Adipose tissue (tissue), 3 donors: ENCODE measurements around the gene FNDC3B. TPM values are rescaled to one million over a fixed set of nuclear protein-coding genes. Genes with fewer than 3 reads are reported as not detected.

ENCODE experiments used
- H3K27ac ChIP-seq: one replicate; pipeline ENCODE4 v1.5.1; 2013; ENCODE audit warnings: low read depth, low read length
- WGBS, 3 donors: extraction: QIAGEN DNeasy Blood & Tissue Kit; methylation state at CpG; one replicate each; pipeline ENCODE4 v1.1.7; 2013; 5-methylcytosine and 5-hydroxymethylcytosine counted together
- polyA plus RNA-seq, 3 donors: library from polyadenylated mRNA; stranded (reverse); fragments of 200-250 nt; gene quantifications; one replicate each; pipeline ENCODE4 v1.2.3, GENCODE V29; 2013
- donor health status: healthy with polysubstance abuse.
- donor health status: Bipolar disorder and iron deficiency.
- donor health status: healthy.

FNDC3B gene
- polyA plus RNA-seq, 3 donors: 12.9 to 31.8 (median 29.6) TPM

GRCh38 chr3:172286548-172287148, 247.3 kb downstream of the FNDC3B start:
- H3K27ac ChIP-seq: peak overlapping the region; percentile 13
- WGBS, 3 donors: 69 to 74% (median 72%) methylated on average over 3 of the region's 3 CpGs

- WGBS, 3 donors: 77 to 91% (median 89%) methylated on average over 4 of the region's 4 CpGs
- H3K27ac ChIP-seq: no peak overlapping the region
Measured at GRCh38 chr3:172287937-172288477, 248.6 kb downstream of the FNDC3B start.

- H3K27ac ChIP-seq: no peak overlapping the region
- 79 to 86% (median 80%) methylated on average over 4 of the region's 4 CpGs for WGBS, 3 donors
Measured at GRCh38 chr3:172288651-172289050, 249.3 kb downstream of the FNDC3B start.

- 59 to 87% (median 63%) methylated on average over 6 of the region's 6 CpGs for WGBS, 3 donors
- H3K27ac ChIP-seq: no peak overlapping the region
Measured at GRCh38 chr3:172289583-172289982, 250.2 kb downstream of the FNDC3B start.

GRCh38 chr3:172290457-172290856, 251.1 kb downstream of the FNDC3B start:
- WGBS, 3 donors: 66 to 75% (median 73%) methylated on average over 7 of the region's 7 CpGs

GRCh38 chr3:172291650-172292049, 252.3 kb downstream of the FNDC3B start:
- H3K27ac ChIP-seq: no peak overlapping the region
- 49 to 95% (median 91%) methylated on average over 3 of the region's 3 CpGs for WGBS, 3 donors

More at GRCh38 chr3:172290457-172290856, 251.1 kb downstream of the FNDC3B start:
- H3K27ac ChIP-seq: no peak overlapping the region

GRCh38 chr3:172292422-172292821, 253.0 kb downstream of the FNDC3B start:
- WGBS, 3 donors: 58 to 79% (median 75%) methylated on average over 2 of the region's 2 CpGs
- H3K27ac ChIP-seq: no peak overlapping the region

GRCh38 chr3:172293093-172293492, 253.7 kb downstream of the FNDC3B start:
- no peak overlapping the region for H3K27ac ChIP-seq
- 88 to 90% (median 88%) methylated on average over 2 of the region's 2 CpGs for WGBS, 3 donors

- H3K27ac ChIP-seq: no peak overlapping the region
- WGBS, 3 donors: 66 to 90% (median 78%) methylated on average over 6 of the region's 6 CpGs
Measured at GRCh38 chr3:172294223-172294806, 254.9 kb downstream of the FNDC3B start.

GRCh38 chr3:172296248-172296974, 257.0 kb downstream of the FNDC3B start:
- H3K27ac ChIP-seq: no peak overlapping the region
- WGBS, 3 donors: 84 to 90% (median 89%) methylated on average over 9 of the region's 9 CpGs

GRCh38 chr3:172296975-172297332, 257.6 kb downstream of the FNDC3B start:
- 95 to 99% (median 98%) methylated on average over 2 of the region's 2 CpGs for WGBS, 3 donors

GRCh38 chr3:172298247-172298646, 258.9 kb downstream of the FNDC3B start:
- H3K27ac ChIP-seq: no peak overlapping the region
- WGBS, 3 donors: 75 to 94% (median 88%) methylated on average over 3 of the region's 3 CpGs

More at GRCh38 chr3:172296975-172297332, 257.6 kb downstream of the FNDC3B start:
- no peak overlapping the region for H3K27ac ChIP-seq

- H3K27ac ChIP-seq: no peak overlapping the region
- WGBS, 3 donors: 46 to 68% (median 63%) methylated on average over 2 of the region's 2 CpGs
Measured at GRCh38 chr3:172300187-172300586, 260.8 kb downstream of the FNDC3B start.

- no peak overlapping the region for H3K27ac ChIP-seq
- 76 to 86% (median 85%) methylated on average over 5 of the region's 5 CpGs for WGBS, 3 donors
Measured at GRCh38 chr3:172300862-172301261, 261.5 kb downstream of the FNDC3B start.

GRCh38 chr3:172302203-172302602, 262.8 kb downstream of the FNDC3B start:
- 91 to 94% (median 92%) methylated on average over 2 of the region's 2 CpGs for WGBS, 3 donors
- H3K27ac ChIP-seq: no peak overlapping the region

GRCh38 chr3:172303181-172303580, 263.8 kb downstream of the FNDC3B start:
- 67 to 77% (median 70%) methylated on average over 4 of the region's 4 CpGs for WGBS, 3 donors
- H3K27ac ChIP-seq: no peak overlapping the region

- 96 to 100% (median 96%) methylated on average over 4 of the region's 4 CpGs for WGBS, 3 donors
- no peak overlapping the region for H3K27ac ChIP-seq
Measured at GRCh38 chr3:172303941-172304558, 264.7 kb downstream of the FNDC3B start.

GRCh38 chr3:172305552-172305951, 266.2 kb downstream of the FNDC3B start:
- 78 to 91% (median 90%) methylated on average over 2 of the region's 2 CpGs for WGBS, 3 donors
- no peak overlapping the region for H3K27ac ChIP-seq

GRCh38 chr3:172305974-172306373, 266.6 kb downstream of the FNDC3B start:
- no peak overlapping the region for H3K27ac ChIP-seq
- 79 to 84% (median 84%) methylated on average over 2 of the region's 2 CpGs for WGBS, 3 donors
